OCI-LY7 (cell line): ENCODE data around the gene VPREB3.

ENCODE experiments used
- CTCF ChIP-seq: fragments of 200-600 bp; sonication (generic); conservative IDR thresholded peaks from 2 replicates; pipeline ENCODE4 v1.5.1; 2014; ENCODE audit warnings: mild to moderate bottlenecking, antibody characterized with exemption, low read length, moderate library complexity, mixed read lengths
- EZH2phosphoT487 ChIP-seq: fragments of 200-600 bp; sonication (generic); IDR thresholded peaks from 2 replicates; pipeline ENCODE4 v1.6.1; 2018; ENCODE audit warnings: low read depth, borderline replicate concordance, mild to moderate bottlenecking, mixed run types, antibody characterized with exemption, low read length, moderate library complexity, mixed read lengths

DNA sequence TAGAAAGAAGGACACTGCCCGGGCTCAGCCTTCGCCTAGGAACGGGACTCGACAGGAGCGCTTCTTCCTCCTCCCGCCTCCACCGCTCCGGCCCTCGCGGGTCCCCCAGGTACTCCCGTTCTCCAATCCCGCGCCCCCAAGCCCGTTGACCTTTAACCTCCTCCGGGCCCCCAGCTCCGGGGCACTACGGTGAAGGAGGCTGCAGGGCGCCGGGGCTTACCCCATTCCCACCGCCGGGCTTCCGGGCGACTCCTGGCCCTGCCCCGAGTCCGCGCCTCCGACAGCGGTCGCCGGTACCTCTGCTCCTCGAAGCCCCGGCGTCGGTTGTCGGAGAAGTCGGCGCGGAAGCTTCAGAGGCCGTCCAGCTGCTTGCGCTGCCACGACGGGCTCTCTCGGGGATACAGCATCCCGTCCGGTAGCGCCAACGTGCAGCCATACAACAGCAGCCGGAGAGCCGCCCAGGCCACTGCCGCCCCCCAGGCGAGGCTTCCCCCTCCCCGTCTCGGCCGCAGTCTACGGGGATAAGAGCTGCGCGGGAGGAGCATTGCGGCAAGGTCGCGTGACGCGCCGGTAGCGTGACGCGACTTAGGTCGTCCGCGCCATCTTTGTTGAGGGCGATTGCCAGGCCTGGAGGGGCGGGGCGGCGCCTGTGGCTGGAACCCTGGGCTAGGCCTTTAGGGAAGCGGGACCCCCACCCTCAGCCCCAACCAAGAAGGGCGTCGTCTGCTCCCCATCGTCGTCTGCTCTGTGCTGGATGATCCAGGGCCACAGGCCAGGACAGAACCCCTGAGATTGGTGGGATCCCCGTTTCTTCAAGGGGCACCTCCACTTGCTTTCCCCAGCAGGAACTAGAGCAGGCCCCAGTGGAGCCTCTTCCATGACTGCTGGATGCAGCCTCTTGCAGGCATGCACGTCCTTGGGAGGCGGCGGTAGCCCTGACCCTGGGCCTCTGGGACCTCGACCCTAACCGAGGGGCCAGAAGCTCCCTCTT, 37.1 kb downstream of the VPREB3 start:
- TF ChIP-seq CTCF = no peak
- TF ChIP-seq EZH2phosphoT487 = no peak
